T-cell (primary cell): ENCODE data around the gene ZNF566. TPM values are rescaled to one million over a fixed set of nuclear protein-coding genes. Genes with fewer than 3 reads are reported as not detected.

ENCODE experiments used
- ATAC-seq, 4 experiments: fragments of 200-7000 bp in 3 of 4; fragments of 150-1000 bp in 1 of 4; cut with Tn5 transposase; replicated peaks in 1 of 4; 1 replicate in 3 of 4; 2 replicates in 1 of 4; pipeline ENCODE4 v1.10.0; 2021; ENCODE audit warnings: moderate library complexity in 3 of 4, mild to moderate bottlenecking in 2 of 4, moderate number of reproducible peaks in 1 of 4
- CTCF ChIA-PET, 2 donors: fragments of 300-600 bp; sonication (Branson Sonifier 250); formaldehyde crosslinking; loops; one replicate each; lab custom pipeline; 2022; ENCODE audit warnings: antibody characterized with exemption in 2 of 2; lab: Charles Lee
- POLR2A ChIA-PET, 2 donors: fragments of 300-600 bp; sonication (Branson Sonifier 250); formaldehyde crosslinking; loops; one replicate each; lab custom pipeline; 2022; ENCODE audit warnings: antibody characterized with exemption in 2 of 2; lab: Charles Lee
- DNase-seq, 35 experiments: peaks; one replicate each; pipeline versions ENCODE4 v3.0.0 to v3.0.0-alpha.2; 2013 to 2023
- H3K27ac ChIP-seq: one replicate; pipeline ENCODE4 v1.5.1; 2013; ENCODE audit warnings: low read length
- H3K27me3 ChIP-seq, 2 experiments: replicated peaks in 1 of 2; 1 replicate in 1 of 2; 2 replicates in 1 of 2; pipeline versions ENCODE4 v1.6.1 to v1.7.0; 2013; ENCODE audit warnings: low read length in 1 of 2, mixed read lengths in 1 of 2; ENCODE audit not compliant: control insufficient read depth in 2 of 2, insufficient read depth in 2 of 2; ENCODE audit errors: extremely low read depth in 1 of 2
- H3K36me3 ChIP-seq, 2 donors: 1 replicate in 1 of 2; 2 replicates in 1 of 2; pipeline versions ENCODE4 v1.6.1 to v1.7.0; 2013; ENCODE audit warnings: low read length in 1 of 2; ENCODE audit not compliant: control insufficient read depth in 2 of 2, insufficient read depth in 1 of 2; ENCODE audit errors: extremely low read depth in 1 of 2
- H3K4me1 ChIP-seq, 2 experiments: 1 replicate in 1 of 2; 2 replicates in 1 of 2; pipeline versions ENCODE4 v1.6.1 to v1.7.0; 2013; ENCODE audit warnings: low read length in 2 of 2, mixed read lengths in 1 of 2; ENCODE audit not compliant: insufficient read depth in 2 of 2, control insufficient read depth in 1 of 2; ENCODE audit errors: extremely low read depth in 1 of 2
- H3K4me3 ChIP-seq, 2 donors: 1 replicate in 1 of 2; 2 replicates in 1 of 2; pipeline versions ENCODE4 v1.5.1 to v1.7.0; 2013; ENCODE audit warnings: mild to moderate bottlenecking in 2 of 2, low read length in 1 of 2, moderate library complexity in 1 of 2; ENCODE audit not compliant: control insufficient read depth in 1 of 2; ENCODE audit errors: extremely low read depth in 1 of 2
- H3K9me3 ChIP-seq: 2 replicates; pipeline ENCODE4 v1.7.0; 2013
- H3K27ac Mint-ChIP-seq, 2 donors: one replicate each; pipeline ENCODE4 v1.8.0; 2020 to 2021; ENCODE audit warnings: mild to moderate bottlenecking in 2 of 2, mixed read lengths in 2 of 2
- H3K27me3 Mint-ChIP-seq, 2 donors: one replicate each; pipeline ENCODE4 v1.8.0; 2021 to 2022; ENCODE audit warnings: mixed read lengths in 2 of 2
- H3K36me3 Mint-ChIP-seq: one replicate; pipeline ENCODE4 v1.8.0; 2021; ENCODE audit warnings: mixed read lengths
- H3K4me1 Mint-ChIP-seq, 3 donors: one replicate each; pipeline ENCODE4 v1.8.0; 2020 to 2022; ENCODE audit warnings: mixed read lengths in 3 of 3, mild to moderate bottlenecking in 1 of 3
- H3K4me3 Mint-ChIP-seq, 3 donors: one replicate each; pipeline ENCODE4 v1.8.0; 2020 to 2022; ENCODE audit warnings: mild to moderate bottlenecking in 3 of 3, mixed read lengths in 3 of 3, moderate library complexity in 3 of 3
- H3K9me3 Mint-ChIP-seq, 3 donors: one replicate each; pipeline ENCODE4 v1.8.0; 2020 to 2022; ENCODE audit warnings: mixed read lengths in 3 of 3
- WGBS: methylation state at CpG from one replicate; pipeline ENCODE4 v1.1.5; 2013; ENCODE audit warnings: missing lambda C conversion rate; ENCODE audit not compliant: insufficient coverage; 5-methylcytosine and 5-hydroxymethylcytosine counted together
- total RNA-seq, 35 experiments: library from RNA in 6 of 35; stranded (reverse) in 6 of 35; fragments of 120-200 nt in 1 of 35; gene quantifications; one replicate each; pipeline versions ENCODE4 v1.2.1 to v1.2.4 and lab custom pipeline; 2013 to 2026

ZNF566 gene
- total RNA-seq, 5 donors from 2014 or later (not counting 1 experiment from before 2014, with no cell fraction given): 13.2 to 23.1 (median 18.9) TPM

DNA sequence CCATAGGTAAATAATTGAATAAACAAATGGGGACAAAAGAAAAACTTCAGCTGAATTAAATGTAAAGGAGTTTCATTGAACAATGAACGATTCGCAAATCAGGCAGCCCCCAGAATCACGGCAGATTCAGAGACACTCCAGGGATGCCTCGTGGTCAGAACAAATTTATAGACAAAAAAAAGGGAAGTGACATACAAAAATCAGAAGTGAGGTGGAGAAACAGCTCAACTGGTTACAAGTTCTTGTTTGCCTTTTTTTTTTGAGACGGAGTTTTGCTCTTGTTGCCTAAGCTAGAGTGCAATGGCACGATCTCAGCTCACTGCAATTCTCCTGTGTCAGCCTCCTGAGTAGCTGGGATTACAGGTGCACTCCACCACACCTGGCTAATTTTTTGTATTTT, 5.7 kb downstream of the ZNF566 start:
- ChIA-PET POLR2A (interaction anchor here in 1 of 2 donors (0.6 kb wide), 1 partner anchor 409 kb away, joined by 3 read pairs; no protein-coding TSS in a partner anchor), CTCF (interaction anchor here in 1 of 2 donors (0.7 kb wide), 1 partner anchor 1000 kb away, joined by 3 read pairs; no protein-coding TSS in a partner anchor)
- Histone ChIP-seq H3K9me3 (peaks cover 7% of the 10 kb centered on the region), H3K36me3 (peaks cover 0 to 6% of the 10 kb centered on the region in 2 donors), H3K27me3 (no peaks in the 10 kb centered on the region), H3K4me1 (peaks cover 2 to 6% of the 10 kb centered on the region in 2 experiments), H3K27ac (no peak overlapping the region), H3K4me3 (no peak overlapping the region)
- H3K36me3 Mint-ChIP-seq: peaks cover 66% of the 10 kb centered on the region
- WGBS: 92% methylated on average over 6 of the region's 6 CpGs
- ATAC-seq (no peak), DNase-seq (no peak)
- H3K9me3 Mint-ChIP-seq: peaks cover 3 to 23% (median 21%) of the 10 kb centered on the region in 3 donors
- no peaks in the 10 kb centered on the region for H3K27me3 Mint-ChIP-seq
- H3K4me3 Mint-ChIP-seq: no peak overlapping the region
- no peak overlapping the region for H3K27ac Mint-ChIP-seq
- H3K4me1 Mint-ChIP-seq: peaks cover 17 to 24% (median 22%) of the 10 kb centered on the region in 3 donors

DNA sequence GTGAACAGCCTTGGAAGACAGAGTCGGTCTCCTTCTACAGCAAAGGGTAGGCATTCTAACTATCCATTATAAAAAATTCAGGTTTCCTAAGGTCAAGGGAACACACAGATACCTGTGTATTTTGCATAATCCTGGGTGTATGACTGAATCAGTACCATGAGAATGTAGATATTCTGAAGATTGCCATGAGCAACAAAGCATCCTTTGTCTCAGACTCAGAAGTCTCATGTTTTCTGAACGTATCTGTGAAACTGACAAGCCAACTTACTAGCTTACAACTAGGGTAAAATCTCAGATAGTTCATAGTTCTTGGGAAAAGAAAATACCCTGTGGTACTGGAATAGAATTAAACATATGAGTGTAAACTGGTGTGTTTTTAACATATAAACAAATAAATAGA, 6.5 kb downstream of the ZNF566 start:
- H3K27me3 Mint-ChIP-seq: no peaks in the 10 kb centered on the region
- peaks cover 10 to 16% (median 14%) of the 10 kb centered on the region in 3 donors for H3K4me1 Mint-ChIP-seq
- Histone ChIP-seq H3K9me3 (peaks cover 11% of the 10 kb centered on the region), H3K27me3 (no peaks in the 10 kb centered on the region), H3K4me3 (no peak overlapping the region), H3K36me3 (peaks cover 0 to 6% of the 10 kb centered on the region in 2 donors), H3K27ac (no peak overlapping the region), H3K4me1 (peaks cover under 1 to 2% of the 10 kb centered on the region in 2 experiments)
- H3K4me3 Mint-ChIP-seq: no peak overlapping the region
- peaks cover 6 to 23% (median 21%) of the 10 kb centered on the region in 3 donors for H3K9me3 Mint-ChIP-seq
- ChIA-PET CTCF (interaction anchor here in 1 of 2 donors (0.7 kb wide), 1 partner anchor 1001 kb away, joined by 3 read pairs; no protein-coding TSS in a partner anchor), POLR2A (no interaction called here)
- no peak overlapping the region for H3K27ac Mint-ChIP-seq
- DNase-seq (no peak), ATAC-seq (no peak)
- peaks cover 71% of the 10 kb centered on the region for H3K36me3 Mint-ChIP-seq
- WGBS: no CpG with 5 or more reads among the region's 2 CpGs

DNA sequence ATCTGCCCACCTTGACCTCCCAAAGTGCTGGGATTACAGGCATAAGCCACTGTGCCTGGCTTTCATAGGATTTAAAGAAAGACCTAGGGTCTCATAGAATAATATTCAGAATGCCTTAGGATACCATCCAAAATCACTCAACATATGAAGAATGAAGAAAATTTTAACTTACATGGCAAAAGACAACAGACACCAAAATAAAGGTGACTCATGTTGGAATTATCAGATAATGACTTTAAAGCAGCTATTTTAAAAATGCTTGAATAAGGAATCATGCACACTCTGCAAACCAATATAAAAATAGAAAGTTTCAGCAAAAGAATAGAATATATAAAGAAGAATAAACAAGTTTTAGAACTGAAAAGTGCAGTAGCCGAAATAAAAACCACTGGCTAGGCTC, 29.3 kb downstream of the ZNF566 start:
- no peaks in the 10 kb centered on the region for H3K27me3 ChIP-seq
- H3K9me3 Mint-ChIP-seq: peaks cover 14 to 44% (median 32%) of the 10 kb centered on the region in 3 donors
- H3K27ac ChIP-seq: no peak overlapping the region
- no peak for DNase-seq
- ChIA-PET POLR2A (no interaction called here), CTCF (no interaction called here)
- ATAC-seq: no peak
- H3K4me3 Mint-ChIP-seq: no peak overlapping the region
- WGBS: 83% methylated on average over 1 of the region's 1 CpG
- no peak overlapping the region for H3K27ac Mint-ChIP-seq
- no peaks in the 10 kb centered on the region for H3K27me3 Mint-ChIP-seq
- H3K4me1 Mint-ChIP-seq: no peaks in the 10 kb centered on the region
- peaks cover 52% of the 10 kb centered on the region for H3K36me3 Mint-ChIP-seq
- H3K4me3 ChIP-seq: no peak overlapping the region
- no peaks in the 10 kb centered on the region for H3K36me3 ChIP-seq
- no peaks in the 10 kb centered on the region for H3K4me1 ChIP-seq
- H3K9me3 ChIP-seq: peaks cover 19% of the 10 kb centered on the region

DNA sequence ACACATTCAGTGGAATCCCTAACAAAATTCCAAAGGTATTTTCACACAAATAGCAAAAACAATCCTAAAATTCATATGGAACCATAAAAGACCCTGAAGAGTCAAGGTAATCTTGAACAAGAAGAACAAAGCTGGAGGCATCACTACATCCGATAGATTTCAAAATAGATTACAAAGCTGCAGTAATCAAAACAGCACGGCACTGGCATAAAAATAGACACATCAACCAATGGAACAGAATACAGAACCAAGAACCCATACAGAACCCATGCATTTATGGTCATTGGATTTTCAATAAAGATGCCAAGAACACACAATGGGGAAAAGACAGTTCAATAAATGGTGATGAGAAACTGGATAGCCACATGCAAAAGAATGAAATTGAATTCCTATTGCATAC, 32.5 kb downstream of the ZNF566 start:
- CTCF ChIA-PET: interaction anchor here in 1 of 2 donors (0.5 kb wide), 1 partner anchor 183 kb away, joined by 3 read pairs; no protein-coding TSS in a partner anchor
- POLR2A ChIA-PET: no interaction called here
- no CpG with 5 or more reads among the region's 2 CpGs for WGBS
- H3K36me3 Mint-ChIP-seq: peaks cover 60% of the 10 kb centered on the region
- Histone ChIP-seq H3K27ac (no peak overlapping the region), H3K4me1 (no peaks in the 10 kb centered on the region), H3K9me3 (peaks cover 25% of the 10 kb centered on the region), H3K27me3 (no peaks in the 10 kb centered on the region), H3K4me3 (no peak overlapping the region), H3K36me3 (peaks cover 0 to 6% of the 10 kb centered on the region in 2 donors)
- H3K9me3 Mint-ChIP-seq: peaks cover 28 to 51% (median 44%) of the 10 kb centered on the region in 3 donors
- no peaks in the 10 kb centered on the region for H3K4me1 Mint-ChIP-seq
- no peak overlapping the region for H3K4me3 Mint-ChIP-seq
- ATAC-seq (no peak), DNase-seq (no peak)
- no peak overlapping the region for H3K27ac Mint-ChIP-seq
- no peaks in the 10 kb centered on the region for H3K27me3 Mint-ChIP-seq

DNA sequence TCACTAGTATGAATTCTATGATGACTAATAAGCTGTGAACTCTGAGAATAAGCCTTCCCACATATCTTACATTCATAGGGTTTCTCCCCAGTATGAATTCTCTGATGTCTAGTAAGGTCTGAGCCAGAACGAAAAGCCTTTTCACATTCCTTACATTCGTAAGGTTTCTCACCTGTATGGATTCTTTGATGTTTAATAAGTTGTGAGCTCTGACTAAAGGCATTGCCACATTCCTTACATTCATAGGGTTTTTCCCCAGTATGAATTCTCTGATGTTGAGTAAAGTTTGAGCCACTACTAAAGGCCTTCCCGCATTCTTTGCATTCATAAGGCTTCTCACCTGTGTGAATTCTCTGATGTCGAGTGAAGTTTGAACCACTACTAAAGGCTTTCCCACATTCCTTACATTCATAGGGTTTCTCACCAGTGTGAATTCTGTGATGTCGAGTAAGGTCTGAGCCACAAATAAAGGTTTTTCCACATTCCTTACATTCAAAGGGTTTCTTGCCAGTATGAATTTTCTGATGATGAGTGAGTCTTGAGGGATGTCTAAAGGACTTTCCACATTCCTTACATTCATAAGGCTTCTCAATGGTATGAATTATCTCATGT, 40.2 kb downstream of the ZNF566 start:
- Mint-ChIP-seq H3K9me3 (peaks cover 13 to 58% (median 47%) of the 10 kb centered on the region in 3 donors), H3K4me3 (no peak overlapping the region), H3K27ac (no peak overlapping the region), H3K36me3 (peaks cover 65% of the 10 kb centered on the region), H3K4me1 (no peaks in the 10 kb centered on the region), H3K27me3 (no peaks in the 10 kb centered on the region)
- ChIA-PET CTCF (interaction anchor here in 1 of 2 donors (0.5 kb wide), 1 partner anchor 158 kb away, joined by 5 read pairs; no protein-coding TSS in a partner anchor), POLR2A (no interaction called here)
- Histone ChIP-seq H3K4me3 (no peak overlapping the region), H3K4me1 (no peaks in the 10 kb centered on the region), H3K27me3 (no peaks in the 10 kb centered on the region), H3K27ac (no peak overlapping the region), H3K9me3 (peaks cover 23% of the 10 kb centered on the region), H3K36me3 (peaks cover 3 to 26% of the 10 kb centered on the region in 2 donors)
- ATAC-seq: no peak
- no CpG with 5 or more reads among the region's 5 CpGs for WGBS
- no peak for DNase-seq

DNA sequence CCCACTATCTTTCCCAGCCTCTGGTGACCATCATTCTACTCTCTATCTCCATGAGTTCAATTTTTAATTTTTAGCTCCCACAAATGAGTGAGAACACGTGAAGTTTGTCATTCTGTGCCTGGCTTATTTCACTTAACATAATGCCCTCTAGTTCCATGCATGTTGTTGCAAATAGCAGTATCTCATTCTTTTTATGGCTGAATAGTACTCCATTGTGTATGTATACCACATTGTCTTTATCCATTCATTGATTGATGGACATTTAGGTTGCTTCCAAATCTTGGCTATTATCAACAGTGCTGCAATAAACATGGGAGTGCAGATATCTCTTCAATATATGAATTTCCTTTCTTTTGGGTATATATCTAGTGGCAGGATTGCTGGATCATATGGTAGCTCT, 48.0 kb downstream of the ZNF566 start:
- no peaks in the 10 kb centered on the region for H3K27me3 ChIP-seq
- no peaks in the 10 kb centered on the region for H3K27me3 Mint-ChIP-seq
- ChIA-PET POLR2A (no interaction called here), CTCF (no interaction called here)
- no peak overlapping the region for H3K4me3 Mint-ChIP-seq
- no peak overlapping the region for H3K27ac ChIP-seq
- H3K9me3 ChIP-seq: peaks cover 4% of the 10 kb centered on the region
- WGBS: no CpG with 5 or more reads among the region's 1 CpG
- DNase-seq (no peak), ATAC-seq (no peak)
- H3K36me3 ChIP-seq: no peaks in the 10 kb centered on the region
- H3K9me3 Mint-ChIP-seq: peaks cover 15 to 40% (median 34%) of the 10 kb centered on the region in 3 donors
- peaks cover 13% of the 10 kb centered on the region for H3K36me3 Mint-ChIP-seq
- H3K27ac Mint-ChIP-seq: no peak overlapping the region
- no peaks in the 10 kb centered on the region for H3K4me1 Mint-ChIP-seq
- no peaks in the 10 kb centered on the region for H3K4me1 ChIP-seq
- no peak overlapping the region for H3K4me3 ChIP-seq
